RPMI8226 (cell line): ENCODE results near the gene PTGER1.
"Not testable (repeated sequence)": the region's sequence is repeated elsewhere in the genome, so short reads cannot be mapped to it uniquely, and the experiment has no call there.

ENCODE experiments used
- DNase-seq: peaks from one replicate; pipeline ENCODE4 v3.0.0-alpha.2; 2015

Gene PTGER1, protein sequence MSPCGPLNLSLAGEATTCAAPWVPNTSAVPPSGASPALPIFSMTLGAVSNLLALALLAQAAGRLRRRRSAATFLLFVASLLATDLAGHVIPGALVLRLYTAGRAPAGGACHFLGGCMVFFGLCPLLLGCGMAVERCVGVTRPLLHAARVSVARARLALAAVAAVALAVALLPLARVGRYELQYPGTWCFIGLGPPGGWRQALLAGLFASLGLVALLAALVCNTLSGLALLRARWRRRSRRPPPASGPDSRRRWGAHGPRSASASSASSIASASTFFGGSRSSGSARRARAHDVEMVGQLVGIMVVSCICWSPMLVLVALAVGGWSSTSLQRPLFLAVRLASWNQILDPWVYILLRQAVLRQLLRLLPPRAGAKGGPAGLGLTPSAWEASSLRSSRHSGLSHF

GRCh38 chr19:14475251-14476073 lies at the start of gene PTGER1:
PTGER1 (minus strand) TSS chr19:14475354; CDS start chr19:14474320, 1,034 bp downstream.
- DNase-seq, result peak; percentile 41

GRCh38 chr19:14520543-14520942 lies 45.4 kb upstream of the PTGER1 start:
- no peak for DNase-seq

GRCh38 chr19:14519860-14520407 lies 44.8 kb upstream of the PTGER1 start:
- no peak for DNase-seq

DNA sequence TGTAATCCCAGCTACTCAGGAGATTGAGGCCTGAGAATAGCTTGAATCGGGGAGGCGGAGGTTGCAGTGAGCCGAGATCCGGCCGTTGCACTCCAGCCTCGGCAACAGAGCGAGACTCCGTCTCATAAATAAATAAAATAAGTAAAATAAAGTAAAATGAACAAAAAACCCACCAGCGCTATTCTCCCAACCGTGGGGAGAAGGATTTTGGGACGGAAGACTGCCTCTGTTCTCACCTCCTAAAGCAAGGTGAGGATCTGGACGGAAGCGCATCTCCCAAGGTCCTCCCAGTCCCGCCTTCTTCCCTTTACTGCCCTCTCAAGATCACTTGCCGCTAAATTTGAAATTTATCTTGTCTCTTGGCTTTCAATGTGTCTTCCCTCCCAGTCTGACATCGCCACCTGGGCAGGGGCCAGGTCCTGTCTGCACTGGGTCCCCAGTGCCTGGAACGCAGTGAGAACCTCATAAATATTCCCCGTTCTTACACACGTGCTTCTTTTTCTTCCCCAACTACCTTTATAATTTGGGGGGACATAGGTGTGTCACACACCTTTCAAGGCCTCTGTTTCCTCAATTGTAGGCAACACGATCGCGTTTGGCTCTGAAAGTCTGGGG lies 44.2 kb upstream of the PTGER1 start:
- DNase-seq, result no peak

DNA sequence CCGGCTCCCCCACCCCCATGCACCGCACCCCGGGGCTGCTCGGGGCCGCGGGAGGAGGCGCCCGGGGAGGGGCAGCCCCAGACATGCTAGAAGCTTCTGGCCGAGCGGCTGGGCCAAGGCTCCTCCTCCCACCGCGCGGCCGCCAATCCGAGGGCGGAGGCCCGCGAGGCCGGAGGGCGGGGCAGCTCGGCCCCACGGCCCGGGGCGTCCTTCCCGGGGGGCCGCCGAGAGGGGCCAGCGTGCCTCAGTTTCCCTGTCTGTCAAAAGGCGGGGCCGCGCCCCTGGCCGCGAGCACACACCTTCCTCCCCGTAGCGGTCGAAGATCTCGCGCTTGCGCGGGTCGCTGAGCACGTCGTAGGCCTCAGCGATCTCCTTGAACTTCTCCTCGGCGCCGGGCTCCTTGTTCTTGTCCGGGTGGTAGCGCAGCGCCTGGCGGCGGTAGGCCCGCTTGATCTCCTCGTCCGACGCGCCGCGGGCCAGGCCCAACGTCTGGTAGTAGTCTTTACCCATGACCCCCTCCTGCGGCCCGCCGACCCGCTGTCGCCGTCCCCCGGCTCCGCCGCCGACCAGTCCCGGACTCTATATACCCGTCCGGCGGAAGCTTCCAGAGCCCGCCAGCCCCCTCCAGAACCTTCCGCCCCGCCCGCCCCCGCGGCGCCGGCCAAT lies 42.8 kb upstream of the PTGER1 start, which contains the start of gene DNAJB1:
DNAJB1 (minus strand) TSS at position 558 of the 666 bp plus-strand sequence; CDS start at position 510, 48 bp downstream.
- DNase-seq, result peak; percentile 84

DNA sequence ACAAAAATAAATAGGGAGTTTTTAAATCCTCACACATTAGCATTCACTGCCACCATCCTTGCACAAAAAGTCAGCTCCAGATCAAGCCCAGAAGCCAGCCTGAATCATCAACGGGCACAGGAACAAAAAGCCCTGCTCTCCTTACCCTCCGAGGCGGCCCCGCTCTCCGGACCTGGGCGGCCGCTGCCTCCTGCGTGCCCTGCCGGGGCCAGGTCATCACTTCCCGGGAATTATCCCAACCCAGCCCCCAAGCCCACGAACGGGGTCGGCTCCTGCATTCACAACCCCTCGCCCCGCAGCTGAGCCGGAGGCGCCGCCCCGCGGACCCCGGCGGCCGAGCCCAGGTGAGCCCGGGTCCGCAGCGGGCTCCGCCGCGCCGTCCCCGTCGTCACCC lies 42.3 kb upstream of the PTGER1 start:
- DNase-seq, result no peak

GRCh38 chr19:14516746-14517438 lies 41.7 kb upstream of the PTGER1 start:
- peak; percentile 33 for DNase-seq

DNA sequence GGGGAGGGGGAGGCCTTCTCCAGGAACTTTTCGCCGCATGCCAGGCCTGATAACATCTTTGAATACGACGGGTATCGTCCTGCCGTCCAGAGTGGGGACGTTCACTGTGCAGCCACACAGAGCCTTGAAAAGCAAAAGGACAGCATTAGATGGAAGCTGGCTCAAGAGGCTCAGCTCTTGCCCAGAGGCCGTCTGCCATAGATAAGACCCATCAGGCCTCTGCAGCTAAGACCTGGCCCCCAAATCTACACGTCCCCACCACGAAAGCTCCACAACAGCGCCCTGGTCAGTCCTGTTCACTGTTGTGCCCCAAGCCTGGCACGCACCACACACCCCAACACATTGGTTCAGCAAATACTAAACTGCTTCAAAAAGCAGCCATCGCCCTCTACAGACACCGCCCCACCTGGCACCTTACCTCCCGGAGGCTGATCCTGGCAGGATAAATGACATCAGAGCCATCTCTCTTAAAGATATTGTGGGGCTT lies 40.9 kb upstream of the PTGER1 start:
- no peak for DNase-seq

DNA sequence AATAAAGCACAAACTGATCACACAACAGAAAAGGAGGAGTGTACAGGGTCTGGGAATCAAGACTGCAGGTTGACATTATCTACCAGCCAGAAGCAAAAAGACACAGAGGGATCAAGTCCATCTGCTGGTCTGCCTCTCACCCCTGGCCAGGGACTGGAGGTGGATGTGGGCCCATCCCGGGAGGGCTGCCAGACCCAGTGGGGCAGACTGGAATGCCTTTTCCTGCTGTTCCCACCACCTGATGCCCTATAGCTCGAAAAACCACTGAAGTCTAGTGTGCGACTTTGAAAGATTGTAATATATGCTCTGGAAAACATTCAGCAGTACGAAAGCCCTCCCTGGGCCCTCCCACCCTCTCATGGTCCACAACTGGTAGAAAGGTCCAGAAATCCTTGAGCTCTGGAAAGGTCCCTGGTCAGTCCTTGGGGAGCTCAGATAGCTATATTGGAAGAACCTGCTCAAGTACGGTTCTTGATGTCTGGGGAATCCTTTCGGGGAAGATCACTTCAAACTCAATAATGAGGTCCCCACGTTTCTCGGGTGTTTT lies 40.4 kb upstream of the PTGER1 start:
- no peak for DNase-seq

DNA sequence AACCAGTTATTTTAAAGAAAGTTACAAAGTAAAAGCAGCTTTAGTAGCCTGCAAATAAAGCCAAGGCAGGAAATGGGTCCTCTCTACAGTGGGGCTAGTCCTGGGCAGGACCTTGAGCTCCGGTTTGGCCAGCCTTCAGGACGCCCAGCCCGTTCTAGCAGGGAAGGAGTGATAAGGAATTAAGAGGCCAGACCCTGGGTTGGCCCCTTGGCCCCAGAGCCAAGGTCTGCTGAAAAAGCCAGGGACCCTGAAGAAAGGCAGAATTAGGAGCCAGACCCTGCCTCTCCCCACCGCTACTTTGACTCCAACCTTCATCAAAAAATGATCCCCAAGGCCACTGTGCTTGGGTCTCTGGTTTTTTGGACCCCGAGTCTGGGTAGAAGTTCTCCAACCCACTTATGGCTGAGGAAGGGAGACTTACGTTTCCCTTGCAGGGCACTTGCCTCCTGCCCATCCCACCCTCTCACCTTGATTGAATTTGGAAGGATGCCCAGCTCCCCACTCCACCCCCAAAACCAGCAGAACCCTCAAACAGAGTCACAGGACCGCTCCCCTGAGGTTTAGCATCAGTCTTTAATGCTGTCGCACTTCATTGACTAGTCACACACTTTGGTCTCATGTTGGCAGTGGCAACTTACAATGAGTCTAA lies 39.2 kb upstream of the PTGER1 start:
- no peak for DNase-seq

GRCh38 chr19:14512406-14512961 lies 37.3 kb upstream of the PTGER1 start:
- DNase-seq, result no peak

- no peak for DNase-seq
These were observed 36.1 kb upstream of the PTGER1 start for GRCh38 chr19:14511229-14511593.

DNA sequence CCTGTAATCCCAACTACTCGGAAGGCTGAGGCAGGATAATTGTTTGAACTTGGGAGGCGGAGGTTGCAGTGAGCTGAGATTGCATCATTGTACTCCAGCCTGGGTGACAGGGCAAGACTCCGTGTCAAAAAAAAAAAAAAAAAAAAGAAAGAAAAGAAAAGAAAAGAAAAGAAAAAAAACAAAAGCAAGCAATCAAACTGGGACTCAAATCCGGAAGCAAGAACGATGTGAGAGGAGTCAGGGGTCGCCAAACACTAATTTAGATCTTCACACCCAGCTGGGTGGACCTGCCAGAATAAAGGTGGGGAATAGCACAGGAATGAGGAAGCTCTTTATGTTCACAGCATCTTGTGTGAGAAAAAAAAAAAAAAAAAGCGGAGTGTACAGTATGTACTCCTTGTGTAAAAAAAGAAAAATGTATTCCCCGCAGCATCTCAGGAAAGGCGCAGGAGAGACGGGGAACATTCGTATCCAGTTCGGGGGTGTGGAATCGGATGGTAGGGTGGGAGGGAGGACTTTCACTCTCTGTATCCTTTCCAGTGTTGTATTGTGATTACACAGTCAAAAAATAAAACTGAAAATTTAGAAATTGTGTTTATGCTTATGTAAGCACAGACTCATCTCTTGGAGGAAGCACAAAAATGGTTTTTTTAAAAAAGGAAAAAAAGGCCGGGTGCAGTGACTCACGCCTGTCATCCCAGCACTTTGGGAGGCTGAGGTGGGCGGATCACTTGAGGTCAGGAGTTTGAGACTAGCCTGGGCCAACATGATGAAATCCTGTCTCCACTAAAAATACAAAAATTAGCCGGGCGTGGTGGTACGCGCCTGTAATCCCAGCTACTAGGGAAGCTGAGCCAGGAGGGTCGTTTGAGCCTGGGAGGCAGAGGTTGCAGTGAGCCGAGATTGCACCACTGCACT lies 35.4 kb upstream of the PTGER1 start:
- peak; percentile 70 for DNase-seq

- no peak for DNase-seq
These were observed 32.8 kb upstream of the PTGER1 start for GRCh38 chr19:14507704-14508542.

GRCh38 chr19:14505488-14506239 lies 30.5 kb upstream of the PTGER1 start:
- peak; percentile 58 for DNase-seq

DNA sequence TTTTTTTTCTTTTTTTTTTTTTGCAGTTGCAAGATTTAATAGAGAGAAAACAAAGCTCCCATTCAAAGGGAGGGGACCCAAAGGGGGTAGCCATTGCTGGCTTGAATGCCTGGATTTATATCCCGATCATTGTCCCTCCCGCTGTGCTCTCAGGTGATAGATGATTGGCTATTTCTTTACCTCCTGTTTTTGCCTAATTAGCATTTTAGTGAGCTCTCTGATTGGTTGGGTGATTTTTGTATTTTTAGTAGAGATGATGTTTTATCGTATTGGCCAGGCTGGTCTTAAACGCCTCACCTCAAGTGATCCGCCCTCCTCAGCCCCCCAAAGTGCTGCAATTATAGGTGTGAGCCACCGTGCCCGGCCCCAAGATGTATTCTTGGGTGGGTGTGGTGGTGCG lies 29.4 kb upstream of the PTGER1 start:
- DNase-seq, result not testable (repeated sequence)

- DNase-seq, result no peak
These were observed 28.1 kb upstream of the PTGER1 start for GRCh38 chr19:14503285-14503684.
